PC-9 (cell line): ENCODE data around the gene PRKCB.

Experiments used
- CTCF ChIP-seq: fragments of 200-600 bp; sonication (generic); conservative IDR thresholded peaks from 2 replicates; pipeline ENCODE4 v1.6.1; 2017; ENCODE audit warnings: mixed run types, antibody characterized with exemption, mild to moderate bottlenecking, moderate library complexity
- EZH2 ChIP-seq: fragments of 200-600 bp; sonication (generic); IDR thresholded peaks from 2 replicates; pipeline ENCODE4 v1.8.0; 2017; ENCODE audit warnings: antibody characterized with exemption, low read depth

- TF ChIP-seq CTCF (no peak), EZH2 (no peak)
Measured at GRCh38 chr16:24116989-24117388, 281.2 kb downstream of the PRKCB start.
